Neural progenitor cell (in vitro differentiated cells): ENCODE measurements around the gene ARHGAP20.

ENCODE experiments used
- CTCF ChIP-seq: fragments of 200-600 bp; sonication (generic); IDR thresholded peaks from 2 replicates; pipeline ENCODE4 v1.5.1; 2017; ENCODE audit warnings: antibody characterized with exemption, mild to moderate bottlenecking
- EZH2phosphoT487 ChIP-seq: fragments of 200-600 bp; sonication (generic); IDR thresholded peaks from 2 replicates; pipeline ENCODE4 v1.6.1; 2017; ENCODE audit warnings: antibody characterized with exemption

GRCh38 chr11:110645253-110645652 lies 67.0 kb downstream of the ARHGAP20 start:
- no peak for TF ChIP-seq CTCF
- TF ChIP-seq EZH2phosphoT487, result no peak
